Measurements from ENCODE around the gene GRB10. TPM values are rescaled to one million over a fixed set of nuclear protein-coding genes. Genes with fewer than 3 reads are reported as not detected.

GRB10 gene
- total and polyA plus RNA-seq, 2 donors (not counting 3 experiments of a cell fraction or from before 2014, with no cell fraction given), result 43.7 to 240 TPM

GRCh38 chr7:50739744-50740435, 42.8 kb downstream of the GRB10 start:
- CTCF ChIA-PET, result interaction anchor here (1.3 to 2.8 kb wide), 4 partner anchors 9 to 81 kb away, joined by 3 to 11 read pairs (median 6); no protein-coding TSS in a partner anchor
- no TSS peak for BruUV-seq (replicated peaks)
- H3K4me3 ChIP-seq (replicated peaks in 1 of 3; ENCODE audit: insufficient read depth in 1 of 3, low read depth in 1 of 3, low read length in 3 of 3), result no peak overlapping the region
- peaks cover 19% of the 10 kb centered on the region for H4K20me1 ChIP-seq (replicated peaks; ENCODE audit: control insufficient read depth, extremely low read depth, insufficient read depth, low read length)
- peak overlapping the region; percentile 20 for H3K27ac ChIP-seq (ENCODE audit: insufficient read depth, low read depth, low read length)
- TF ChIP-seq CTCF (IDR thresholded peaks at IDR 0.05; ENCODE audit: extremely low read depth in 1 of 2, insufficient read depth in 1 of 2, low read depth in 1 of 2, low read length in 2 of 2), result no peak
- no peak for TF ChIP-seq JUN (IDR thresholded peaks at IDR 0.05; ENCODE audit: borderline replicate concordance, insufficient read depth, insufficient read length, low read depth)
- no peak for TF ChIP-seq EZH2 (IDR thresholded peaks at IDR 0.05; ENCODE audit: borderline replicate concordance, low read depth, low read length, severe bottlenecking)
- TF ChIP-seq FOS (IDR thresholded peaks at IDR 0.05; ENCODE audit: borderline replicate concordance, insufficient read depth, low read length), result no peak
- TF ChIP-seq MAX (IDR thresholded peaks at IDR 0.05; ENCODE audit: insufficient read depth, insufficient read length), result no peak
- intact Hi-C loops (cut with micrococcal nuclease), result no loop called here
- peak overlapping the region; percentile 30 for H3K4me2 ChIP-seq (ENCODE audit: insufficient read depth, low read length)
- no peaks in the 10 kb centered on the region for H3K9me3 ChIP-seq (replicated peaks; ENCODE audit: control insufficient read depth, insufficient read depth, low read length)
- H3K9me1 ChIP-seq (replicated peaks; ENCODE audit: control insufficient read depth, extremely low read depth, insufficient read depth, low read length), result no peaks in the 10 kb centered on the region
- H2AFZ ChIP-seq (ENCODE audit: low read depth, low read length), result no peak overlapping the region
- H3K27me3 ChIP-seq (ENCODE audit: control insufficient read depth in 2 of 2, insufficient read depth in 2 of 2, low read length in 2 of 2), result no peaks in the 10 kb centered on the region
- POLR2A ChIA-PET, result interaction anchor here (1.3 kb wide), 1 partner anchor 9 kb away, joined by 3 read pairs; no protein-coding TSS in a partner anchor
- H3K9ac ChIP-seq (replicated peaks; ENCODE audit: extremely low read depth, insufficient read depth, low read length), result no peak overlapping the region
- H3K4me1 ChIP-seq (ENCODE audit: control insufficient read depth, extremely low read depth, insufficient read depth, low read length), result peaks cover 13% of the 10 kb centered on the region
- peak; percentile 26 for FAIRE-seq
- H3K79me2 ChIP-seq (ENCODE audit: control insufficient read depth, insufficient read depth, low read length), result peaks cover 97% of the 10 kb centered on the region
- peak; percentile 46 for DNase-seq (ENCODE audit: low read depth, low spot score)
- dilution Hi-C loops (cut with MboI; ENCODE audit: extremely low pct_ligation_motif_present, low sequenced_read_pairs), result no loop called here
- H3K36me3 ChIP-seq (ENCODE audit: control insufficient read depth in 2 of 2, extremely low read depth in 1 of 2, insufficient read depth in 2 of 2, low read length in 2 of 2), result peaks cover 0 to 6% of the 10 kb centered on the region in 2 experiments

Measured in endothelial cell of umbilical vein (primary cell).